Neuronal stem cell (in vitro differentiated cells): ENCODE results near the gene MKS1.

ENCODE experiments used
- DNase-seq: peaks from one replicate; pipeline ENCODE4 v3.0.0-alpha.2; 2013; ENCODE audit warnings: low spot score
- H2AFZ ChIP-seq: one replicate; pipeline ENCODE4 v1.6.1; 2013; ENCODE audit warnings: mild to moderate bottlenecking, low read length, inconsistent platforms
- H2AK5ac ChIP-seq: 2 replicates; pipeline ENCODE4 v1.6.1; 2013; ENCODE audit warnings: low read depth, mild to moderate bottlenecking, inconsistent platforms, low read length, moderate library complexity, mixed read lengths
- H2BK120ac ChIP-seq: 2 replicates; pipeline ENCODE4 v1.6.1; 2013; ENCODE audit warnings: low read depth, mild to moderate bottlenecking, inconsistent platforms, low read length, moderate library complexity, mixed read lengths
- H2BK12ac ChIP-seq: one replicate; pipeline ENCODE4 v1.6.1; 2013; ENCODE audit warnings: low read length, inconsistent platforms
- H2BK15ac ChIP-seq: 2 replicates; pipeline ENCODE4 v1.6.1; 2013; ENCODE audit warnings: mild to moderate bottlenecking, low read length, inconsistent platforms, mixed read lengths
- H2BK5ac ChIP-seq: one replicate; pipeline ENCODE4 v1.6.1; 2013; ENCODE audit warnings: inconsistent platforms, mild to moderate bottlenecking, low read length, moderate library complexity
- H3K14ac ChIP-seq: one replicate; pipeline ENCODE4 v1.6.1; 2013; ENCODE audit warnings: low read length, inconsistent platforms
- H3K18ac ChIP-seq: 2 replicates; pipeline ENCODE4 v1.6.1; 2013; ENCODE audit warnings: low read length, inconsistent platforms
- H3K23ac ChIP-seq: 2 replicates; pipeline ENCODE4 v1.6.1; 2013; ENCODE audit warnings: low read depth, mild to moderate bottlenecking, mixed read lengths, low read length, inconsistent platforms; ENCODE audit not compliant: poor library complexity
- H3K27ac ChIP-seq: replicated peaks from 3 replicates; pipeline ENCODE4 v1.5.1; 2013; ENCODE audit warnings: low read length, inconsistent platforms
- H3K27me3 ChIP-seq, 3 experiments: 2 replicates each; pipeline ENCODE4 v1.6.1; 2013; ENCODE audit warnings: low read length in 3 of 3, mild to moderate bottlenecking in 2 of 3, inconsistent platforms in 1 of 3, low read depth in 1 of 3, mixed read lengths in 1 of 3, moderate library complexity in 1 of 3; ENCODE audit not compliant: control insufficient read depth in 3 of 3, insufficient read depth in 3 of 3
- H3K36me3 ChIP-seq, 2 donors: replicated peaks in 1 of 2; 2 replicates each; pipeline ENCODE4 v1.6.1; 2013; ENCODE audit warnings: low read length in 2 of 2; ENCODE audit not compliant: control insufficient read depth in 2 of 2, insufficient read depth in 2 of 2
- H3K4ac ChIP-seq: 2 replicates; pipeline ENCODE4 v1.6.1; 2013; ENCODE audit warnings: inconsistent platforms, mild to moderate bottlenecking, low read length, moderate library complexity
- H3K4me1 ChIP-seq, 2 donors: 1 replicate in 1 of 2; 2 replicates in 1 of 2; pipeline ENCODE4 v1.6.1; 2013; ENCODE audit warnings: low read length in 2 of 2, low read depth in 1 of 2; ENCODE audit not compliant: control insufficient read depth in 2 of 2, insufficient read depth in 1 of 2
- H3K4me2 ChIP-seq: one replicate; pipeline ENCODE4 v1.6.1; 2013; ENCODE audit warnings: mild to moderate bottlenecking, low read length, inconsistent platforms; ENCODE audit not compliant: insufficient read depth, poor library complexity, severe bottlenecking
- H3K4me3 ChIP-seq, 2 donors: 2 replicates each; pipeline ENCODE4 v1.5.1; 2013; ENCODE audit warnings: low read length in 2 of 2, mild to moderate bottlenecking in 2 of 2, inconsistent platforms in 1 of 2, moderate library complexity in 1 of 2
- H3K79me1 ChIP-seq: one replicate; pipeline ENCODE4 v1.6.1; 2013; ENCODE audit warnings: low read depth, mild to moderate bottlenecking, inconsistent platforms, low read length, moderate library complexity
- H3K9ac ChIP-seq: one replicate; pipeline ENCODE4 v1.6.1; 2013; ENCODE audit warnings: mild to moderate bottlenecking, low read depth, low read length, inconsistent platforms; ENCODE audit not compliant: poor library complexity
- H3K9me3 ChIP-seq, 2 donors: replicated peaks in 1 of 2; 2 replicates each; pipeline versions ENCODE3 to v1.6.1; 2013; ENCODE audit warnings: low read length in 2 of 2, mild to moderate bottlenecking in 2 of 2, inconsistent platforms in 1 of 2, low read depth in 1 of 2, mixed read lengths in 1 of 2, moderate library complexity in 1 of 2; ENCODE audit not compliant: control insufficient read depth in 2 of 2, insufficient read depth in 1 of 2
- H4K8ac ChIP-seq: one replicate; pipeline ENCODE4 v1.6.1; 2013; ENCODE audit warnings: low read depth, mild to moderate bottlenecking, inconsistent platforms, low read length, moderate library complexity
- H4K91ac ChIP-seq: one replicate; pipeline ENCODE4 v1.6.1; 2013; ENCODE audit warnings: low read length, low read depth, mild to moderate bottlenecking, inconsistent platforms; ENCODE audit not compliant: poor library complexity
- WGBS, 2 donors: extraction: QIAGEN DNeasy Blood & Tissue Kit; methylation state at CpG; one replicate each; pipeline ENCODE4 v1.1.7; 2013; ENCODE audit warnings: missing lambda C conversion rate in 2 of 2, mixed read lengths in 1 of 2; ENCODE audit not compliant: insufficient read length in 2 of 2, insufficient replicate concordance in 1 of 2; ENCODE audit errors: extremely low coverage in 2 of 2; 5-methylcytosine and 5-hydroxymethylcytosine counted together

MKS1 gene

GRCh38 chr17:58161566-58161965 is 57.5 kb downstream of the MKS1 start:
- DNase-seq, result no peak
- H4K8ac ChIP-seq, result no peak overlapping the region
- no CpG with 5 or more reads among the region's 3 CpGs for WGBS, 2 donors

GRCh38 chr17:58158181-58158580 is 60.9 kb downstream of the MKS1 start:
- Histone ChIP-seq H2AFZ (no peak overlapping the region), H3K18ac (no peak overlapping the region), H4K8ac (no peak overlapping the region), H2BK120ac (no peak overlapping the region), H3K27me3 (peaks cover 2 to 69% (median 24%) of the 10 kb centered on the region in 3 experiments), H3K4ac (no peak overlapping the region), H3K9ac (no peak overlapping the region), H3K4me3 (no peak overlapping the region), H3K23ac (no peak overlapping the region), H2BK12ac (no peak overlapping the region), H3K9me3 (peaks cover 0 to 4% of the 10 kb centered on the region in 2 donors), H3K79me1 (no peaks in the 10 kb centered on the region), H3K36me3 (no peaks in the 10 kb centered on the region), H3K4me1 (peaks cover 0 to 2% of the 10 kb centered on the region in 2 donors), H4K91ac (no peak overlapping the region), H3K4me2 (no peak overlapping the region), H2AK5ac (no peak overlapping the region), H3K14ac (no peak overlapping the region), H2BK5ac (no peak overlapping the region), H2BK15ac (no peak overlapping the region), H3K27ac (no peak overlapping the region)
- DNase-seq, result no peak
- no CpG with 5 or more reads among the region's 2 CpGs for WGBS, 2 donors

More at GRCh38 chr17:58161566-58161965, 57.5 kb downstream of the MKS1 start:
- H2BK120ac ChIP-seq, result no peak overlapping the region
- no peak overlapping the region for H4K91ac ChIP-seq
- H3K27ac ChIP-seq, result no peak overlapping the region
- H2AK5ac ChIP-seq, result no peak overlapping the region
- H3K9me3 ChIP-seq, result no peaks in the 10 kb centered on the region
- no peak overlapping the region for H3K14ac ChIP-seq
- H2AFZ ChIP-seq, result no peak overlapping the region
- no peak overlapping the region for H3K23ac ChIP-seq
- H2BK12ac ChIP-seq, result no peak overlapping the region
- H2BK5ac ChIP-seq, result no peak overlapping the region
- H3K79me1 ChIP-seq, result no peaks in the 10 kb centered on the region
- H2BK15ac ChIP-seq, result no peak overlapping the region
- H3K27me3 ChIP-seq, result peaks cover 2 to 53% (median 11%) of the 10 kb centered on the region in 3 experiments
- no peak overlapping the region for H3K4me3 ChIP-seq
- no peak overlapping the region for H3K4me2 ChIP-seq
- peaks cover 0 to 2% of the 10 kb centered on the region in 2 donors for H3K4me1 ChIP-seq
- no peak overlapping the region for H3K18ac ChIP-seq
- H3K4ac ChIP-seq, result no peak overlapping the region
- H3K36me3 ChIP-seq, result no peaks in the 10 kb centered on the region
- H3K9ac ChIP-seq, result no peak overlapping the region

GRCh38 chr17:58156839-58157803 is 61.9 kb downstream of the MKS1 start:
- Histone ChIP-seq H3K4me2 (peak overlapping the region; percentile 90), H3K23ac (no peak overlapping the region), H2BK12ac (peak overlapping the region; percentile 63), H3K9ac (peak overlapping the region; percentile 83), H3K27me3 (peaks cover 2 to 71% (median 26%) of the 10 kb centered on the region in 3 experiments), H3K4ac (no peak overlapping the region), H3K18ac (peak overlapping the region; percentile 96), H2AK5ac (no peak overlapping the region), H2BK5ac (peak overlapping the region; percentile 25), H2AFZ (peak overlapping the region; percentile 93), H3K14ac (peak overlapping the region; percentile 64), H3K36me3 (no peaks in the 10 kb centered on the region), H3K79me1 (no peaks in the 10 kb centered on the region), H3K4me3 (peak overlapping the region; percentile 52 to 84), H3K4me1 (peaks cover 0 to 2% of the 10 kb centered on the region in 2 donors), H3K27ac (no peak overlapping the region), H2BK15ac (peak overlapping the region; percentile 74), H4K91ac (no peak overlapping the region), H3K9me3 (peaks cover 0 to 4% of the 10 kb centered on the region in 2 donors), H4K8ac (no peak overlapping the region), H2BK120ac (no peak overlapping the region)
- WGBS, 2 donors, result no CpG with 5 or more reads among the region's 65 CpGs
- peak; percentile 48 for DNase-seq
